ENCODE results near the gene FYTTD1.

FYTTD1 gene

GRCh38 chr3:197796087-197796486 lies 46.4 kb downstream of the FYTTD1 start:
- Histone ChIP-seq H3K36me3 (ENCODE audit: insufficient read depth, low read length) (no peaks in the 10 kb centered on the region; the same call in 1 of the 2 replicates), H3K9me3 (ENCODE audit: insufficient read depth, low read length, severe bottlenecking) (no peaks in the 10 kb centered on the region), H3K4me2 (ENCODE audit: insufficient read depth, low read length) (no peak overlapping the region), H3K27me3 (ENCODE audit: insufficient read depth, low read length, poor library complexity) (no peaks in the 10 kb centered on the region), H2AFZ (ENCODE audit: low read depth, low read length) (no peak overlapping the region), H3K4me1 (ENCODE audit: insufficient read depth, low read length) (peaks cover 16% of the 10 kb centered on the region), H3K4me3 (ENCODE audit: low read depth in 1 of 2, low read length in 2 of 2) (no peak overlapping the region), H3K79me2 (ENCODE audit: insufficient read depth, low read length) (peaks cover 93% of the 10 kb centered on the region), H4K20me1 (ENCODE audit: insufficient read depth, low read length) (0 out of 2 replicates have a peak, but pooled peaks cover 10% of the 10 kb centered on the region), H3K9ac (ENCODE audit: low read depth, low read length) (no peak overlapping the region), H3K27ac (ENCODE audit: low read length) (no peak overlapping the region)
- TF ChIP-seq CTCF (IDR thresholded peaks at IDR 0.05; ENCODE audit: borderline replicate concordance, extremely low read depth, low read length, poor library complexity, severe bottlenecking), result no peak
- no peak for TF ChIP-seq EZH2 (IDR thresholded peaks at IDR 0.05; ENCODE audit: borderline replicate concordance, low read depth, low read length, severe bottlenecking)
- no peak for ATAC-seq (ENCODE audit: insufficient read depth, low read depth)
- DNase-seq, result no peak

GRCh38 chr3:197798863-197799262 lies 49.2 kb downstream of the FYTTD1 start:
- DNase-seq, result no peak
- TF ChIP-seq CTCF (IDR thresholded peaks at IDR 0.05; ENCODE audit: borderline replicate concordance, extremely low read depth, low read length, poor library complexity, severe bottlenecking), result no peak
- TF ChIP-seq EZH2 (IDR thresholded peaks at IDR 0.05; ENCODE audit: borderline replicate concordance, low read depth, low read length, severe bottlenecking), result no peak
- H3K79me2 ChIP-seq (ENCODE audit: insufficient read depth, low read length), result peaks cover 91% of the 10 kb centered on the region
- H3K27me3 ChIP-seq (ENCODE audit: insufficient read depth, low read length, poor library complexity), result no peaks in the 10 kb centered on the region
- no peak overlapping the region for H3K27ac ChIP-seq (ENCODE audit: low read length)
- no peak overlapping the region for H2AFZ ChIP-seq (ENCODE audit: low read depth, low read length)
- no peaks in the 10 kb centered on the region for H3K9me3 ChIP-seq (ENCODE audit: insufficient read depth, low read length, severe bottlenecking)
- no peaks in the 10 kb centered on the region for H3K36me3 ChIP-seq (ENCODE audit: insufficient read depth, low read length)
- H3K4me3 ChIP-seq (ENCODE audit: low read depth in 1 of 2, low read length in 2 of 2), result no peak overlapping the region
- ATAC-seq (ENCODE audit: insufficient read depth, low read depth), result no peak
- peaks cover 10% of the 10 kb centered on the region; the same call in 1 of the 2 replicates for H3K4me1 ChIP-seq (ENCODE audit: insufficient read depth, low read length)
- H3K4me2 ChIP-seq (ENCODE audit: insufficient read depth, low read length), result no peak overlapping the region
- H3K9ac ChIP-seq (ENCODE audit: low read depth, low read length), result no peak overlapping the region
- peaks cover 20% of the 10 kb centered on the region; the same call in 1 of the 2 replicates for H4K20me1 ChIP-seq (ENCODE audit: insufficient read depth, low read length)

GRCh38 chr3:197800379-197800778 lies 50.7 kb downstream of the FYTTD1 start:
- ATAC-seq (ENCODE audit: insufficient read depth, low read depth), result no peak
- Histone ChIP-seq H2AFZ (ENCODE audit: low read depth, low read length) (no peak overlapping the region), H3K36me3 (ENCODE audit: insufficient read depth, low read length) (no peaks in the 10 kb centered on the region), H3K9me3 (ENCODE audit: insufficient read depth, low read length, severe bottlenecking) (no peaks in the 10 kb centered on the region), H3K9ac (ENCODE audit: low read depth, low read length) (no peak overlapping the region), H4K20me1 (ENCODE audit: insufficient read depth, low read length) (peaks cover 15% of the 10 kb centered on the region; the same call in 1 of the 2 replicates), H3K79me2 (ENCODE audit: insufficient read depth, low read length) (peaks cover 89% of the 10 kb centered on the region), H3K27ac (ENCODE audit: low read length) (no peak overlapping the region), H3K27me3 (ENCODE audit: insufficient read depth, low read length, poor library complexity) (no peaks in the 10 kb centered on the region), H3K4me1 (ENCODE audit: insufficient read depth, low read length) (peaks cover 5% of the 10 kb centered on the region; the same call in 1 of the 2 replicates), H3K4me2 (ENCODE audit: insufficient read depth, low read length) (no peak overlapping the region), H3K4me3 (ENCODE audit: low read depth in 1 of 2, low read length in 2 of 2) (no peak overlapping the region)
- no peak for DNase-seq
- TF ChIP-seq CTCF (IDR thresholded peaks at IDR 0.05; ENCODE audit: borderline replicate concordance, extremely low read depth, low read length, poor library complexity, severe bottlenecking) (no peak), EZH2 (IDR thresholded peaks at IDR 0.05; ENCODE audit: borderline replicate concordance, low read depth, low read length, severe bottlenecking) (no peak)
